Panc1 (cell line): ENCODE results near the gene CCDC192.

Experiments used
- POLR2AphosphoS5 ChIP-seq: IDR thresholded peaks from 2 replicates; pipeline ENCODE4 v1.6.1; 2012; ENCODE audit warnings: mild to moderate bottlenecking, low read depth, low read length, moderate library complexity
- TCF7L2 ChIP-seq: IDR thresholded peaks from 2 replicates; pipeline ENCODE4 v1.6.1; 2011; ENCODE audit warnings: mild to moderate bottlenecking, low read depth, low read length, inconsistent platforms
- TF ChIP-seq, protein P1 (sequence below), 2 experiments: IDR thresholded peaks; 2 replicates each; pipeline ENCODE4 v1.6.1; 2011 to 2012; ENCODE audit warnings: low read depth in 2 of 2, control low read depth in 1 of 2, low read length in 1 of 2, mild to moderate bottlenecking in 1 of 2, moderate library complexity in 1 of 2; ENCODE audit not compliant: insufficient read depth in 1 of 2
- TF ChIP-seq, protein P2 (sequence below): fragments of 450-650 bp; IDR thresholded peaks from 2 replicates; pipeline ENCODE4 v1.5.1; 2017; ENCODE audit warnings: mild to moderate bottlenecking

DNA sequence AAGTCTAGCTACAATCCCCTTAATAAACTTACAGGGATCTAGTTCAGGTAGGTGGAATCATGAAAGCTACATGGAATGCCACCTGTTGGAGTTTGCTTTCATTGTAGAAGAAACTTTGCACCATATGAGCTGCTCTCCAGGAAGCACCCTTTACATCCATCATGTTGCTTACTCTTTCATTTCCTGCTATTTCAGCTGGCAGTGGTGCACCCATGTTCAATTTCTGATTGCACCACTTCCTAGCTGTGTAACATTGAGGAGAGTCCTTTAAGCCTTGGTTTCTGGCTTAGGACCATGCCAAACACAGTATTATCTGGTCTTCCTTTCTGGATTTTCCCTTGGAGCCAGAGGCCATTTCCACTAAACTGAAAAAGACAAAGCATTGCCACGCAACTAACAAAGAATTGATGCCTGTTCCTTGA is 257.1 kb downstream of the CCDC192 start:
- TF ChIP-seq, protein P1, sequence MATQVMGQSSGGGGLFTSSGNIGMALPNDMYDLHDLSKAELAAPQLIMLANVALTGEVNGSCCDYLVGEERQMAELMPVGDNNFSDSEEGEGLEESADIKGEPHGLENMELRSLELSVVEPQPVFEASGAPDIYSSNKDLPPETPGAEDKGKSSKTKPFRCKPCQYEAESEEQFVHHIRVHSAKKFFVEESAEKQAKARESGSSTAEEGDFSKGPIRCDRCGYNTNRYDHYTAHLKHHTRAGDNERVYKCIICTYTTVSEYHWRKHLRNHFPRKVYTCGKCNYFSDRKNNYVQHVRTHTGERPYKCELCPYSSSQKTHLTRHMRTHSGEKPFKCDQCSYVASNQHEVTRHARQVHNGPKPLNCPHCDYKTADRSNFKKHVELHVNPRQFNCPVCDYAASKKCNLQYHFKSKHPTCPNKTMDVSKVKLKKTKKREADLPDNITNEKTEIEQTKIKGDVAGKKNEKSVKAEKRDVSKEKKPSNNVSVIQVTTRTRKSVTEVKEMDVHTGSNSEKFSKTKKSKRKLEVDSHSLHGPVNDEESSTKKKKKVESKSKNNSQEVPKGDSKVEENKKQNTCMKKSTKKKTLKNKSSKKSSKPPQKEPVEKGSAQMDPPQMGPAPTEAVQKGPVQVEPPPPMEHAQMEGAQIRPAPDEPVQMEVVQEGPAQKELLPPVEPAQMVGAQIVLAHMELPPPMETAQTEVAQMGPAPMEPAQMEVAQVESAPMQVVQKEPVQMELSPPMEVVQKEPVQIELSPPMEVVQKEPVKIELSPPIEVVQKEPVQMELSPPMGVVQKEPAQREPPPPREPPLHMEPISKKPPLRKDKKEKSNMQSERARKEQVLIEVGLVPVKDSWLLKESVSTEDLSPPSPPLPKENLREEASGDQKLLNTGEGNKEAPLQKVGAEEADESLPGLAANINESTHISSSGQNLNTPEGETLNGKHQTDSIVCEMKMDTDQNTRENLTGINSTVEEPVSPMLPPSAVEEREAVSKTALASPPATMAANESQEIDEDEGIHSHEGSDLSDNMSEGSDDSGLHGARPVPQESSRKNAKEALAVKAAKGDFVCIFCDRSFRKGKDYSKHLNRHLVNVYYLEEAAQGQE (IDR thresholded peaks at IDR 0.05; ENCODE audit: insufficient read depth in 1 of 2, low read depth in 2 of 2, low read length in 1 of 2): no peak
- TF ChIP-seq, protein P2, sequence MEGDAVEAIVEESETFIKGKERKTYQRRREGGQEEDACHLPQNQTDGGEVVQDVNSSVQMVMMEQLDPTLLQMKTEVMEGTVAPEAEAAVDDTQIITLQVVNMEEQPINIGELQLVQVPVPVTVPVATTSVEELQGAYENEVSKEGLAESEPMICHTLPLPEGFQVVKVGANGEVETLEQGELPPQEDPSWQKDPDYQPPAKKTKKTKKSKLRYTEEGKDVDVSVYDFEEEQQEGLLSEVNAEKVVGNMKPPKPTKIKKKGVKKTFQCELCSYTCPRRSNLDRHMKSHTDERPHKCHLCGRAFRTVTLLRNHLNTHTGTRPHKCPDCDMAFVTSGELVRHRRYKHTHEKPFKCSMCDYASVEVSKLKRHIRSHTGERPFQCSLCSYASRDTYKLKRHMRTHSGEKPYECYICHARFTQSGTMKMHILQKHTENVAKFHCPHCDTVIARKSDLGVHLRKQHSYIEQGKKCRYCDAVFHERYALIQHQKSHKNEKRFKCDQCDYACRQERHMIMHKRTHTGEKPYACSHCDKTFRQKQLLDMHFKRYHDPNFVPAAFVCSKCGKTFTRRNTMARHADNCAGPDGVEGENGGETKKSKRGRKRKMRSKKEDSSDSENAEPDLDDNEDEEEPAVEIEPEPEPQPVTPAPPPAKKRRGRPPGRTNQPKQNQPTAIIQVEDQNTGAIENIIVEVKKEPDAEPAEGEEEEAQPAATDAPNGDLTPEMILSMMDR: no peak
- TF ChIP-seq POLR2AphosphoS5 (no peak), TCF7L2 (no peak)
